IPS-18a (cell line): ENCODE data around the gene PRKCA.

Source experiments
- H3K27ac ChIP-seq: one replicate; pipeline ENCODE4 v1.5.1; 2013; ENCODE audit warnings: low read length
- H3K27me3 ChIP-seq: one replicate; pipeline ENCODE4 v1.6.1; 2013; ENCODE audit warnings: mild to moderate bottlenecking, low read length; ENCODE audit not compliant: control insufficient read depth, insufficient read depth
- H3K36me3 ChIP-seq: one replicate; pipeline ENCODE4 v1.6.1; 2013; ENCODE audit warnings: low read depth, low read length; ENCODE audit not compliant: control insufficient read depth
- H3K4me1 ChIP-seq: one replicate; pipeline ENCODE4 v1.6.1; 2013; ENCODE audit warnings: low read depth, low read length; ENCODE audit not compliant: control insufficient read depth
- H3K4me3 ChIP-seq: one replicate; pipeline ENCODE4 v1.5.1; 2013; ENCODE audit warnings: low read length
- H3K9ac ChIP-seq: one replicate; pipeline ENCODE4 v1.6.1; 2013; ENCODE audit warnings: mild to moderate bottlenecking, low read length, moderate library complexity
- H3K9me3 ChIP-seq: one replicate; pipeline ENCODE4 v1.6.1; 2013; ENCODE audit warnings: low read depth, low read length; ENCODE audit not compliant: control insufficient read depth

The PRKCA gene

DNA sequence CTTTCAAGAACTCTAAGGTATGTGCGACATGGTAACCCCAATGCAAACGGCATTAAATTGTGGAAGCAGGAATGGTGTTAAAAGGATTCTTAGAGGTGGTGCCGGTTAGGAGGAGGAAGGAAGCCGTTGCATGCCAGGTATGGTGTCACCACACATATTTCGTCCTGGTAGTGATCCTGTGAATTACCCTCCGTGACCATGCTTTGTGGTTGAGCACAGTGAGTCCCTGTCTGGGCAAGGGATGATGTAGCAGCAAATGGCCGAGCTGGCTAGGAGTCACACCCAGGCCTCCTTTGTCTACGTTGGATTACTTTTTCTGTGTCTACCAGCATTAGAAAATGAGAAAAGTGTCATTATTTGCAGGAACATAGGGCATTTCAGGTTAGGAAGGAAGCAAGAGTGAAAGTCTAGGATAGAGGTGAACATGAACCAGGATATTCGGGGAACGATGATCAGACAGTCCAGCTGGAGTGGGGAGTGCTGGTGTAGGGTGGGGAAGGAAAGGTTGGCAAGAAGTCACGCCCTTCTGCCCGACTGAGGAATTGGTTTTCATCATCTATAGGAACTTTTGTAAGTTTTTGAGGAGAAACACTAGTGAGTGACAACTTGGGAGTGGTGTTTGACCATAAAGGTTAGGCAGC lies 123.5 kb downstream of the PRKCA start:
- H3K9ac ChIP-seq: no peak overlapping the region
- H3K4me1 ChIP-seq: peaks cover 5% of the 10 kb centered on the region

DNA sequence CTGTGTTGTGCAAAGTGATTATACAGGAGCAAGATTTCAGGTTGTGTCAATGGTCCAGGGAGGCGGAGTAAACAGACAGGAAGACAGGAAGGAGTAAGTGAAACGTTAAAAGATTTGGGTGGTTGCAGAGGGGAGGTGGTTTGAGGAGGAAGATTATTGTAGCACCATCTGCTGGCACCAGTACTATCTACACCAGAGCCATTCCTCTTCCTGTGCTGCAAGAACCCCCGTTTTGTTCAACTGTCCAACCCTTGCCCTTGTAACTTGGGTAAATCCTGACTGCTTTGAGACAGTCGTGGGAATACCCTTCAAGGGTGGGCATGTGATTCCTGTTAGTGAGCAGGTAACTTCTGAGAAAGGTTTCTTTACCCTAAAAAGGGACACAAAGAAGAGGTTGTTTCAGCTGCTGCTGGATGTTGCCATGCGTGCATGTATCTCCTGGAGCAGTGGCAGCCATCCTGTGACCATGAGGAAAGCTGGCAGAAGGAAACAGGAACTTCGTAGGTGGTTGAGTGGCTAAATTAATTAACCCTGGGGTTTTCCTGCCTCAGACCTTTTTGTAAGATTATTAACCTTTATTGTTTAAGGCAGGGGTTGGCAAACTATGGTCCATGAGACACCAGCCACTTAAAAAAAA lies 124.1 kb downstream of the PRKCA start:
- peaks cover 5% of the 10 kb centered on the region for H3K4me1 ChIP-seq
- H3K27ac ChIP-seq: no peak overlapping the region
- no peak overlapping the region for H3K9ac ChIP-seq
- H3K36me3 ChIP-seq: no peaks in the 10 kb centered on the region
- H3K9me3 ChIP-seq: no peaks in the 10 kb centered on the region
- no peaks in the 10 kb centered on the region for H3K27me3 ChIP-seq
- no peak overlapping the region for H3K4me3 ChIP-seq

More for the DNA sequence above, 123.5 kb downstream of the PRKCA start:
- no peak overlapping the region for H3K27ac ChIP-seq
- no peaks in the 10 kb centered on the region for H3K27me3 ChIP-seq
- no peak overlapping the region for H3K4me3 ChIP-seq
- H3K9me3 ChIP-seq: no peaks in the 10 kb centered on the region
- H3K36me3 ChIP-seq: no peaks in the 10 kb centered on the region

DNA sequence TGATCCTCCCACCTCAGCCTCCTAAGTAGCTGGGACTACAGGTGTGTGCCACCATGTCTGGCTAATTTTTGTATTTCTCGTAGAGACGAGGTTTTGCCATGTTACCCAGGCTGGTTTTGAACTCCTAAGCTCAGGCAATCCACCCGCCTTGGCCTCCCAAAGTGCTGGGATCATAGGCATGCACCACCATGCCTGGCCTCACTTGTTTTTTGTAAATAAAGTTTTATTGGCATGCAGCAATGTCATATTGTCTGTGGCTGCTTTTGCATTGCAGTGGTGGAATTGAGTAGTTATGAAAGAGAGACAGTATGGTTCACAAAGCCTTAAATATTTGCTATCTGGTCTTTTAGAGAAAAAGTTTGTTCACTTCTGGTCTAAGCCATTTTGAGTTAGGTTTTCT lies 124.7 kb downstream of the PRKCA start:
- no peaks in the 10 kb centered on the region for H3K27me3 ChIP-seq
- H3K9ac ChIP-seq: no peak overlapping the region
- no peak overlapping the region for H3K4me3 ChIP-seq
- no peak overlapping the region for H3K27ac ChIP-seq
- no peaks in the 10 kb centered on the region for H3K9me3 ChIP-seq
- H3K36me3 ChIP-seq: no peaks in the 10 kb centered on the region
- peaks cover 5% of the 10 kb centered on the region for H3K4me1 ChIP-seq

DNA sequence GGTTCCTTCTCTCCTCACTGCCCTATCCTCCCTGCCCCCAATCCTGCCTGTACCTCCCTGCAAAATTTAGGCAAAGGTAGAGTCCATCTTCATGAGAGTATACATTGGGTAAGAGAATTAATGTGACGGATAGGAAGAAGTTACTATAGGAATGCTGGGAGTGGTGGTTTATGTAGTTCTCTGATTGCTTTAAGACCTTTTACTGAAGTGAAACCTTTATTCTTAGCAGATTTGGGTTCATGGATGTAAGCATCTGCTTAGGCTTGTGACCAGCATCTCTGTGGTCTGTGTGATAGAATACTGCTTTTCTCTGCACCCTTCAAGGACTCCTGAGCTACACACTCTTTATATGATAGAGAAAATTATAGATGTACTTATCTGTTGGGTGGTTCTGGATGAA lies 127.3 kb downstream of the PRKCA start:
- Histone ChIP-seq H3K4me1 (no peaks in the 10 kb centered on the region), H3K9ac (no peak overlapping the region), H3K27ac (no peak overlapping the region)

DNA sequence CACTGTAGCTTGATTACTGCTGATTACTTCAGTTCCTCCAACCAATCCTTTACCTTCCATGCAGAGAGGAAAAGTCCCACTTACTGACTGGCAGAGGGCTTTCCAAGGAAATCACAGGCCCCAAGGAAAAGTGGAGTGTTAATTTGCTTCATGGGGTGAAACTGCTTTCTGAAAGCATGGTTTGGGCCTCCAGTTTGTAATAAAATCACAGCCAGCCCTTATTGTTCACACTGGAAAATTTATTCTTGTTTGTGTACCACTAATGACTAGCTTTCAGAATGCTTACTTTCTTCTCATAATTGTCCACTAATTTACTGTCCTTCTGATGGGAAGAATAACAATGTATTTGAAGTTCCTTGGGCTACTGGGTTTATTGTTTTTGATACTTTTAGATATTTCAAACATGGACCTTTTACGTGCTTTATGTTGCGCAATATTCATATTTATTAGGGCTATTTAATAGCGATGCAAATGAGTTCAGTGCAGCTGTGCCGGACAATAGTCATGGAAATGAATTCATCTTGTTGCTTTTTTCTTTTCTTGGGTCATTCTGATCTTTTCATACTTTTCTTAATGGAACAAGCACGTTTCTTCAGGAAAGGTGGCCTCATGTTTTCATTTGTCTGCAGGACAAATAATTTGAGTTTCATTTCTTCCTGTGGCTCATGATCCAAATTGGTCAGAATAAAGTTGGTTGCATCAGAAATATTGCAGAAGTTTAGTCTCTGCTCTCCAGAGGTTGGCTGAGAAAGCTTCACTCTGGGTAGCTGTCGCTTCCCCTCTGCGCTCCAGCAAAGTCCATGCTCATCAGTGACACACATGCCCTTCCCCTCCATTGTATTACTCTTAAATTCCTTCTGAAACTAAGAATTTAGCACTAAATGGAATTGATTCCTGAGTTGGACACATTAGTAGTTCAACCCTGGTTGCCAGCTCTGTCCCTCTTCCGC lies 128.7 kb downstream of the PRKCA start:
- H3K4me3 ChIP-seq: no peak overlapping the region
- H3K36me3 ChIP-seq: no peaks in the 10 kb centered on the region
- no peak overlapping the region for H3K9ac ChIP-seq
- no peak overlapping the region for H3K27ac ChIP-seq
- no peaks in the 10 kb centered on the region for H3K27me3 ChIP-seq
- no peaks in the 10 kb centered on the region for H3K9me3 ChIP-seq
- peaks cover 1% of the 10 kb centered on the region for H3K4me1 ChIP-seq

More for the DNA sequence above, 127.3 kb downstream of the PRKCA start:
- Histone ChIP-seq H3K36me3 (no peaks in the 10 kb centered on the region), H3K4me3 (no peak overlapping the region), H3K27me3 (no peaks in the 10 kb centered on the region), H3K9me3 (no peaks in the 10 kb centered on the region)

DNA sequence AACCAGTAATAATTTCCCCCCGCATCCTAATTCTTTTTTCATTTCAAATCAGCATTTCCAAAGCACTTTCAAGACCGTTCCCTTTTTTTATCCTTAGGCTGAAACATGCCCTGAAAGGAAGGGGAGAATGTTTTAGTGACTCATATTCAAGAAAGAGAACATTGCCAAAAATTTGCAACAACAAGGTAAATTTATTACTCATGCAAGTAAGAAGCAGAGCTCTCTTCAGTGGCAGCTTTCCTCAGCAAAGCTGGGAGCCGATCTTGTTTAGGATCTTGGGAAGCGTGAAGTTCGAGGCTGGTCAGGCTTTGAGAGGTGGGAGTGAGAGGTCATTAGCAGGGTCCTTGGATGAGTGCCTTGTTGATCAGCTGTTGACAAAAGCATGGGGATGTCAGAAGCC lies 129.5 kb downstream of the PRKCA start:
- H3K4me1 ChIP-seq: peaks cover 9% of the 10 kb centered on the region
- H3K9ac ChIP-seq: no peak overlapping the region
- H3K36me3 ChIP-seq: no peaks in the 10 kb centered on the region
- H3K9me3 ChIP-seq: no peaks in the 10 kb centered on the region
- no peak overlapping the region for H3K27ac ChIP-seq
- no peak overlapping the region for H3K4me3 ChIP-seq
- H3K27me3 ChIP-seq: no peaks in the 10 kb centered on the region

DNA sequence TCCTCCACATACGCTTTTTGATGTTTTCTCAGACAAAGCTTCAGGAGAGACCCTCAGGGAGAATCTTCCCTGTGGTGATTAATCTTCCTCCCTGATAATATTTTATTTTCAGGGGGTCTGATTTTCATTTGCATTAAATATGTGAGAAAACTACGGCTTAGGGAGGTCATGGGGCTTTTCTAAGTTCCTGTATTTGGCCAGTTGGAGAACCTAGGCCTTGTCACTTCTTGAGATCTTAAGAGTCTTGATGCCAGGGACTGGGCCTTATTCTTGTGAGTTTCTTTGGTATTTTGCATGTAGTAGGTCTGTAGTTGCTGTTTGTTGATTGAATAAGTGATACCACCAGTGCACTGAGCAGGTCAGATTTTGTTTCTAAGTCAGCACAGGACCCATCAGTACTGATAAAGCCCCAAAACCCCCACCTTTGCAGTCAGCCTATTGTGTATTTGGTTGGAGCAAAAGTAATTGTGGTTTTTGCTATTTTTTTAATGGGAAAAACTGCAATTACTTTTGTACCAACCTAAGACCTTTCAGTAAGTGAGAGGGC lies 130.1 kb downstream of the PRKCA start:
- Histone ChIP-seq H3K27ac (no peak overlapping the region), H3K4me3 (no peak overlapping the region), H3K27me3 (no peaks in the 10 kb centered on the region), H3K9ac (no peak overlapping the region), H3K36me3 (no peaks in the 10 kb centered on the region), H3K4me1 (peaks cover 14% of the 10 kb centered on the region), H3K9me3 (no peaks in the 10 kb centered on the region)

DNA sequence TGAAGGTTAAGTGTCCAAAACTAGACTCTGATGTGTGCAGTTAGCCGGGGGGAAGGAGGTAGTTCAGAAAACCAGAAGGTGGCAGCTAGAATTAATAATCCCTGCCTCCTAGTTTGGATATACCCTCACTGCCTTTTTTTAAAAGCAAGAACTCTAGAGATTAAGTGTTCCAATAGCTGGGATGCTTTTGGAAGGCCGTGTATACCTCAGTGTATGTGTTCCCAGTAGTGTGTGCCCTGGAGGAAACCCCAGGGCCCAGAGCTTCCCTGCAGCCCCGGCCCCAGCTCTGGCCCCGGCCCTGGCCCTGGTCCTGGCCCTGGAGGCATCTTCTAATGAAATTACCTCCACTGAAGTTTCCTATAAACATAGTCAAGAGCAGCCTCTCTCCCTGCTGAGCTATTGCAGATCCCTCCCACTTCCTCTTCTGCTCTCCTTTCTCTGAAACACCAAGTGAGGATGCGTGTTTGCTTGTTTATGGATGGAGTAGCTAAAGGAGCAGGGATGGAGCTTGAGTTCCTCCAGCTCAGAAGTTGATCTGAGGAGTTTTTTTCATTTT lies 130.7 kb downstream of the PRKCA start:
- Histone ChIP-seq H3K27ac (no peak overlapping the region), H3K9me3 (no peaks in the 10 kb centered on the region), H3K27me3 (no peaks in the 10 kb centered on the region), H3K36me3 (no peaks in the 10 kb centered on the region), H3K4me3 (no peak overlapping the region), H3K4me1 (peaks cover 14% of the 10 kb centered on the region), H3K9ac (no peak overlapping the region)

DNA sequence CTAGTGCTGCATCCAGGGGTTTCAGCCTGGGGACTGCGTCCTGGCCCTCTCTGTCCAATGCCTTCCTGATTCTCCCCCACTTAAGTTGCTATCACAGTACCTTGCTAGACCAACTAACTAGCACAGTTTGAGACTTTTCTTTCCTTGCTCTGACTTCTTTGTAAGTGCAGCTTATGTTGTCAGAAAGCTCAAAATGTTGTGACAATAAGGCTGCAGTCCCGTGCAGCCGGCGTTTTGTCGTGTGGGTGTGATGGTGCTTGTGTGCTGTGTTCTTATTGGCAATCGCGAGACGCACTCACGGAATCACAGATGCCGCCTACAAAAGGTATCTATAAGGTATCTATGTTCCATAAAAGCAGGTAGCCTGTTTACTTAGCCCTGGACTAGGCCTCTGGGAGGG lies 132.8 kb downstream of the PRKCA start:
- Histone ChIP-seq H3K36me3 (no peaks in the 10 kb centered on the region), H3K9me3 (no peaks in the 10 kb centered on the region), H3K4me3 (no peak overlapping the region), H3K9ac (no peak overlapping the region), H3K4me1 (peaks cover 14% of the 10 kb centered on the region), H3K27ac (no peak overlapping the region), H3K27me3 (no peaks in the 10 kb centered on the region)

DNA sequence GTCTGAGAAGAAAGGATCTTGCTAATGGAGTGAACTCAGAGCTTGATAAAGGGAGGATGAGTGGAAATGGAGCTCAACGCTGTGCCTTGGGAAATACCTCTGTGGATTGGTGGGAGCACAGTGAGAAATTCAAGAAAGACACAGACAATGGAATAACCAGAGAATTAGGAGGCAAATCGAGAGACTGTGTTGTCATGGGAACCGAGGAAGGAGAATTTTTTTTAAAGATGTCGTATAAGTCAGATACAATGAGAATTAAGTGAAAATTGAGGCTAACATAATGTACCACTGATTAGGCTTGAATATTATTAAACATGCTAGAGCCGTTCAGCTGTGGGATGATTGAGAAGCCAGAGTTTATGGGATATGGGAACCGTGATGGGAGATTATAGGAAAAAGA lies 134.2 kb downstream of the PRKCA start:
- no peak overlapping the region for H3K27ac ChIP-seq
- H3K9me3 ChIP-seq: no peaks in the 10 kb centered on the region
- no peaks in the 10 kb centered on the region for H3K36me3 ChIP-seq
- H3K27me3 ChIP-seq: no peaks in the 10 kb centered on the region
- no peak overlapping the region for H3K4me3 ChIP-seq
- peaks cover 14% of the 10 kb centered on the region for H3K4me1 ChIP-seq
- H3K9ac ChIP-seq: no peak overlapping the region

DNA sequence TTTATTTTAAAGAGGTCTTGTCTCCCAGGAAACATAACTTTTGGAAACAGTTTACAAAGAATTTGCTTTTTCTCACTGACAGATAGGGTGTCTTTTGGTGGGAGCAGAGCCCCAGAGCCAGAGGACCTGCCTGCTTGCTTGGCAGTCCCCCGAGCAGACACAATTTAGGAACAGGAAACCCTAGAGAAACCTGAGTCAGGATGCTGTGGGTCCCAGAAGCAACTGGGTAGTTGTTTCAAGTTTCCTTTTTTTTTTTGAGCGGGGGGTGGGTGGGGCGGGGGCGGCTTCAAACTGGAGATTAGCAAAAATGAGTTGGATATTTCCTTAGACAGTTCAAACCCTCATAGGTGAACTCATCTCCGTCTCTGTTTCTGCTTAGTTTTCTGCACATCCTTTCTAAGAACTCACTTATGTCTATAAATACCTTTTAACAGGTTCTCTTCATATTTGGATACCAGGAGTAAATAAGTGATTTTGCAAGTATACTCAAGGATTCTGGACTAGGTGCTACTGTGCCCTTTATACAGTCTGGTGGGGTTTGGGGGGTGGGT lies 135.1 kb downstream of the PRKCA start:
- Histone ChIP-seq H3K9ac (no peak overlapping the region), H3K36me3 (no peaks in the 10 kb centered on the region), H3K4me1 (peaks cover 14% of the 10 kb centered on the region), H3K27me3 (no peaks in the 10 kb centered on the region), H3K4me3 (no peak overlapping the region), H3K9me3 (no peaks in the 10 kb centered on the region), H3K27ac (no peak overlapping the region)
